HCT116 (cell line): Measurements from ENCODE around the gene BRICD5. TPM values are rescaled to one million over a fixed set of nuclear protein-coding genes. Genes with fewer than 3 reads are reported as not detected.

Experiments
- ATAC-seq: fragments of 200-7000 bp; cut with Tn5 transposase; 2 replicates; pipeline ENCODE4 v1.9.1; 2020; ENCODE audit warnings: mild to moderate bottlenecking, moderate library complexity
- BruUV-seq: library from RNA; stranded (reverse); fragments of 400-500 nt; replicated peaks from 2 replicates; lab custom pipeline; 2021; lab: Mats Ljungman, UMichigan
- CTCF ChIA-PET: fragments of 300-600 bp; sonication (Branson Sonifier 250); formaldehyde crosslinking; loops from one replicate; lab custom pipeline; 2021; ENCODE audit warnings: antibody characterized with exemption; lab: Charles Lee
- POLR2A ChIA-PET: fragments of 300-600, 350-600 bp; sonication (Branson Sonifier 250); formaldehyde crosslinking; loops from one replicate; lab custom pipeline; 2021; ENCODE audit warnings: antibody characterized with exemption; lab: Charles Lee
- RAD21 ChIA-PET, 2 experiments: fragments of 300-600 bp; sonication (Branson Sonifier 250); formaldehyde crosslinking; loops; one replicate each; lab custom pipeline; 2023; ENCODE audit warnings: low total read pairs in 2 of 2; ENCODE audit not compliant: uncharacterized antibody in 2 of 2, unreplicated experiment in 2 of 2, low non-redundant PET in 1 of 2; lab: Charles Lee
- DNase-seq: peaks from one replicate; pipeline ENCODE4 v3.0.0-alpha.2; 2010; ENCODE audit warnings: low read depth, low spot score
- H2AFZ ChIP-seq: fragments of 200-600 bp; shearing (Covaris generic), sonication (generic); 2 replicates; pipeline ENCODE4 v1.6.1; 2017; ENCODE audit warnings: low read depth, mixed run types, mixed read lengths, antibody characterized with exemption, low read length; ENCODE audit not compliant: poor library complexity, severe bottlenecking
- H3K27ac ChIP-seq: 2 replicates; pipeline ENCODE4 v1.5.1; 2012; ENCODE audit warnings: low read depth, low read length
- H3K27me3 ChIP-seq: fragments of 200-600 bp; sonication (generic); 2 replicates; pipeline ENCODE4 v1.6.1; 2016; ENCODE audit warnings: mixed run types, low read length, mixed read lengths; ENCODE audit not compliant: insufficient read depth
- H3K36me3 ChIP-seq, 2 experiments: fragments of 200-500 bp in 1 of 2; fragments of 200-600 bp in 1 of 2; sonication (Bioruptor generic) in 1 of 2; sonication (generic) in 1 of 2; 2 replicates each; pipeline versions ENCODE4 v1.5.1 to v1.6.1; 2014 to 2016; ENCODE audit warnings: low read length in 2 of 2, inconsistent platforms in 1 of 2, mixed read lengths in 1 of 2, mixed run types in 1 of 2; ENCODE audit not compliant: insufficient read depth in 2 of 2, control insufficient read depth in 1 of 2
- H3K4me1 ChIP-seq, 2 experiments: fragments of 200-600 bp in 1 of 2; sonication (generic) in 1 of 2; 2 replicates each; pipeline versions ENCODE4 v1.5.1 to v1.6.1; 2012 to 2017; ENCODE audit warnings: low read length in 2 of 2, inconsistent platforms in 1 of 2, mild to moderate bottlenecking in 1 of 2, mixed read lengths in 1 of 2, mixed run types in 1 of 2, moderate library complexity in 1 of 2; ENCODE audit not compliant: insufficient read depth in 2 of 2, control insufficient read depth in 1 of 2
- H3K4me2 ChIP-seq: fragments of 200-600 bp; sonication (generic); 2 replicates; pipeline ENCODE4 v1.6.1; 2017; ENCODE audit warnings: mixed run types, low read length, mixed read lengths
- H3K4me3 ChIP-seq, 2 experiments: fragments of 200-600 bp in 1 of 2; sonication (generic) in 1 of 2; replicated peaks in 1 of 2; 2 replicates each; pipeline ENCODE4 v1.5.1; 2011 to 2016; ENCODE audit warnings: low read length in 2 of 2, control low read depth in 1 of 2, low read depth in 1 of 2, mild to moderate bottlenecking in 1 of 2, mixed read lengths in 1 of 2, mixed run types in 1 of 2
- H3K79me2 ChIP-seq: fragments of 200-600 bp; sonication (generic); 2 replicates; pipeline ENCODE4 v1.6.1; 2017; ENCODE audit warnings: mild to moderate bottlenecking, mixed run types, low read length, moderate library complexity, mixed read lengths; ENCODE audit not compliant: insufficient read depth
- H3K9ac ChIP-seq: fragments of 200-600 bp; sonication (generic); 2 replicates; pipeline ENCODE4 v1.6.1; 2016; ENCODE audit warnings: low read length, mixed read lengths
- H3K9me2 ChIP-seq: fragments of 200-600 bp; sonication (generic), shearing (Covaris generic); 2 replicates; pipeline ENCODE4 v1.6.1; 2017; ENCODE audit warnings: mixed run types, mild to moderate bottlenecking, moderate library complexity; ENCODE audit not compliant: insufficient read depth
- H3K9me3 ChIP-seq, 2 experiments: fragments of 200-500 bp in 1 of 2; fragments of 200-600 bp in 1 of 2; sonication (Bioruptor generic) in 1 of 2; sonication (generic) in 1 of 2; 2 replicates each; pipeline ENCODE4 v1.6.1; 2014 to 2017; ENCODE audit warnings: low read length in 2 of 2, mixed read lengths in 2 of 2, inconsistent platforms in 1 of 2, low read depth in 1 of 2, mild to moderate bottlenecking in 1 of 2, mixed run types in 1 of 2, moderate library complexity in 1 of 2; ENCODE audit not compliant: control insufficient read depth in 1 of 2, insufficient read depth in 1 of 2
- H4K20me1 ChIP-seq: fragments of 200-600 bp; sonication (generic), shearing (Covaris generic); 2 replicates; pipeline ENCODE4 v1.6.1; 2017; ENCODE audit warnings: mixed run types, mild to moderate bottlenecking, moderate library complexity; ENCODE audit not compliant: insufficient read depth
- CBX3 ChIP-seq: IDR thresholded peaks from 2 replicates; pipeline ENCODE4 v1.6.1; 2012; ENCODE audit warnings: low read depth
- CEBPB ChIP-seq: IDR thresholded peaks from 2 replicates; pipeline ENCODE4 v1.6.1; 2012; ENCODE audit warnings: low read depth
- EGR1 ChIP-seq: IDR thresholded peaks from 2 replicates; pipeline ENCODE4 v1.6.1; 2012; ENCODE audit warnings: low read depth
- ELF1 ChIP-seq: IDR thresholded peaks from 2 replicates; pipeline ENCODE4 v1.6.1; 2012; ENCODE audit warnings: low read depth, borderline replicate concordance
- EZH2phosphoT487 ChIP-seq: fragments of 200-600 bp; IDR thresholded peaks from 2 replicates; pipeline ENCODE4 v1.6.1; 2018; ENCODE audit warnings: antibody characterized with exemption, borderline replicate concordance
- JUND ChIP-seq: IDR thresholded peaks from 2 replicates; pipeline ENCODE4 v1.6.1; 2012
- POLR2A ChIP-seq: IDR thresholded peaks from 2 replicates; pipeline ENCODE4 v1.7.0; 2011; ENCODE audit warnings: borderline replicate concordance; ENCODE audit not compliant: insufficient read depth, insufficient read length; ENCODE audit errors: extremely low read depth
- POLR2AphosphoS5 ChIP-seq: IDR thresholded peaks from 2 replicates; pipeline ENCODE4 v1.6.1; 2011; ENCODE audit warnings: mild to moderate bottlenecking, low read depth, low read length, moderate library complexity
- REST ChIP-seq: IDR thresholded peaks from 2 replicates; pipeline ENCODE4 v1.6.1; 2012; ENCODE audit warnings: low read depth
- SIN3A ChIP-seq: IDR thresholded peaks from 2 replicates; pipeline ENCODE4 v1.6.1; 2012; ENCODE audit warnings: low read depth
- SRF ChIP-seq: IDR thresholded peaks from 2 replicates; pipeline ENCODE4 v1.6.1; 2012; ENCODE audit warnings: low read depth
- TCF7L2 ChIP-seq: IDR thresholded peaks from 2 replicates; pipeline ENCODE4 v1.7.0; 2011; ENCODE audit warnings: borderline replicate concordance, inconsistent platforms; ENCODE audit not compliant: insufficient read depth, insufficient read length; ENCODE audit errors: extremely low read depth
- YY1 ChIP-seq: IDR thresholded peaks from 2 replicates; pipeline ENCODE4 v1.6.1; 2011; ENCODE audit warnings: low read length, low read depth, moderate library complexity, mild to moderate bottlenecking; ENCODE audit not compliant: insufficient replicate concordance; ENCODE audit errors: extremely low read depth
- ZNF274 ChIP-seq: fragments of 200-500 bp; sonication (Bioruptor generic); IDR thresholded peaks from 2 replicates; pipeline ENCODE4 v1.6.1; 2014; ENCODE audit warnings: mild to moderate bottlenecking, low read depth, low read length, inconsistent platforms
- intact Hi-C: fragments of 100-400 bp; cut with micrococcal nuclease; formaldehyde crosslinking; loops from 2 replicates; pipeline ENCODE4 v1.10.0; 2022
- total RNA-seq: library from RNA; stranded (reverse); gene quantifications from one replicate; pipeline ENCODE4 v1.2.1, GENCODE V29; 2021; ENCODE audit not compliant: unreplicated experiment
- TF ChIP-seq, protein P1 (sequence below): IDR thresholded peaks from 2 replicates; pipeline ENCODE4 v1.6.1; 2012
- TF ChIP-seq, protein P2 (sequence below): IDR thresholded peaks from 2 replicates; pipeline ENCODE4 v1.6.1; 2012

Gene BRICD5
- total RNA-seq, 1 experiment from 2014 or later = 9.8 TPM

GRCh38 chr16:2206780-2207433, 3.8 kb downstream of the BRICD5 start (continued):
- TF ChIP-seq REST = no peak
- no peak for TF ChIP-seq CBX3
- TF ChIP-seq TCF7L2 = no peak

DNA sequence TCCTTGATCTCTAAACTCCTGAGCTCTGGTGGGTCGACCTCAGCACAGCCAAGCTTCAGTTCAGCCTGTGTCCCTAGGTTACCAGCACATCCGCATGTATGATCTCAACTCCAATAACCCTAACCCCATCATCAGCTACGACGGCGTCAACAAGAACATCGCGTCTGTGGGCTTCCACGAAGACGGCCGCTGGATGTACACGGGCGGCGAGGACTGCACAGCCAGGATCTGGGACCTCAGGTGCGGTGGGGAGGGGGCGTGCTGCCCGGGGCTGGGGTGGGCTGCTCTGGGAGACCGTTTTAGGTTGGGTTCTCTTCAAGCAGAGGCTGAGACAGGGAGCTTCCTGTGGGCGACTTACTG, 4.3 kb downstream of the BRICD5 start:
- no peak for ATAC-seq
- POLR2A ChIA-PET = interaction anchor here (0.9 kb wide), 1 partner anchor 9 kb away, joined by 3 read pairs; no protein-coding TSS in a partner anchor
- H3K79me2 ChIP-seq = peaks cover 25% of the 10 kb centered on the region
- RAD21 ChIA-PET = no interaction called here
- no peaks in the 10 kb centered on the region for H3K27me3 ChIP-seq
- no peak overlapping the region for H2AFZ ChIP-seq
- H3K27ac ChIP-seq = peak overlapping the region; percentile 94
- BruUV-seq = no TSS peak
- CTCF ChIA-PET = interaction anchor here (3.0 kb wide), 1 partner anchor 11 kb away, joined by 11 read pairs; no protein-coding TSS in a partner anchor
- H3K4me2 ChIP-seq = peak overlapping the region; percentile 99
- H3K4me3 ChIP-seq = peak overlapping the region; percentile 81 to 86
- peaks cover 4 to 19% of the 10 kb centered on the region in 2 experiments; a peak in 3 of 4 replicates for H3K36me3 ChIP-seq
- H3K9me3 ChIP-seq = no peaks in the 10 kb centered on the region
- no peak for DNase-seq
- H4K20me1 ChIP-seq = no peaks in the 10 kb centered on the region
- intact Hi-C loops = no loop called here
- peak overlapping the region; percentile 81 for H3K9ac ChIP-seq
- H3K9me2 ChIP-seq = no peaks in the 10 kb centered on the region
- H3K4me1 ChIP-seq = peaks cover 5 to 23% of the 10 kb centered on the region in 2 experiments
- TF ChIP-seq, protein P1, sequence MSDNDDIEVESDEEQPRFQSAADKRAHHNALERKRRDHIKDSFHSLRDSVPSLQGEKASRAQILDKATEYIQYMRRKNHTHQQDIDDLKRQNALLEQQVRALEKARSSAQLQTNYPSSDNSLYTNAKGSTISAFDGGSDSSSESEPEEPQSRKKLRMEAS = no peak
- TF ChIP-seq CEBPB (no peak), POLR2AphosphoS5 (no peak), YY1 (no peak), POLR2A (no peak), EGR1 (no peak), JUND (no peak), SIN3A (no peak), ELF1 (no peak), EZH2phosphoT487 (no peak), SRF (no peak), REST (no peak), ZNF274 (no peak)
- TF ChIP-seq, protein P2, sequence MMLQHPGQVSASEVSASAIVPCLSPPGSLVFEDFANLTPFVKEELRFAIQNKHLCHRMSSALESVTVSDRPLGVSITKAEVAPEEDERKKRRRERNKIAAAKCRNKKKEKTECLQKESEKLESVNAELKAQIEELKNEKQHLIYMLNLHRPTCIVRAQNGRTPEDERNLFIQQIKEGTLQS = no peak
